SU-DHL-6 (cell line): ENCODE data around the gene TTI1.

ENCODE experiments used
- H2AFZ ChIP-seq: fragments of 200-600 bp; sonication (generic); 2 replicates; pipeline ENCODE4 v1.6.1; 2014; ENCODE audit warnings: low read depth, mild to moderate bottlenecking, moderate library complexity, mixed read lengths, antibody characterized with exemption, low read length; ENCODE audit not compliant: severe bottlenecking
- H3F3A ChIP-seq: fragments of 200-600 bp; shearing (Covaris generic); 2 replicates; pipeline ENCODE4 v1.6.0; 2016; ENCODE audit warnings: antibody characterized with exemption, mild to moderate bottlenecking; ENCODE audit not compliant: insufficient read depth
- H3K27ac ChIP-seq: fragments of 200-600 bp; sonication (generic); 2 replicates; pipeline ENCODE4 v1.5.1; 2016; ENCODE audit warnings: low read depth, mild to moderate bottlenecking, low read length, moderate library complexity, mixed read lengths
- H3K27me3 ChIP-seq: fragments of 200-600 bp; sonication (generic), shearing (Covaris generic); 2 replicates; pipeline ENCODE4 v1.6.0; 2014; ENCODE audit warnings: mild to moderate bottlenecking, low read length
- H3K36me3 ChIP-seq: fragments of 200-600 bp; sonication (generic); 2 replicates; pipeline ENCODE4 v1.6.1; 2014; ENCODE audit warnings: mild to moderate bottlenecking, low read length, mixed read lengths
- H3K4me2 ChIP-seq: fragments of 300-600, 200-600 bp; shearing (Covaris generic), sonication (generic); 2 replicates; pipeline ENCODE4 v1.6.0; 2014; ENCODE audit warnings: low read length, low read depth, mild to moderate bottlenecking; ENCODE audit not compliant: poor library complexity, severe bottlenecking
- H3K4me3 ChIP-seq: fragments of 200-600 bp; sonication (generic); 2 replicates; pipeline ENCODE4 v1.5.1; 2014; ENCODE audit warnings: antibody characterized with exemption, low read length, mild to moderate bottlenecking, mixed read lengths; ENCODE audit not compliant: insufficient read depth, poor library complexity, severe bottlenecking
- H3K79me2 ChIP-seq: fragments of 200-600 bp; sonication (generic); 2 replicates; pipeline ENCODE4 v1.6.1; 2014; ENCODE audit warnings: mild to moderate bottlenecking, low read length, moderate library complexity; ENCODE audit not compliant: insufficient read depth
- H3K9ac ChIP-seq: fragments of 200-600 bp; sonication (generic); 2 replicates; pipeline ENCODE4 v1.7.0; 2014; ENCODE audit warnings: mild to moderate bottlenecking, low read length
- H3K9me2 ChIP-seq: fragments of 200-600 bp; sonication (generic); replicated peaks from 2 replicates; pipeline ENCODE4 v1.6.1; 2014; ENCODE audit warnings: low read length; ENCODE audit not compliant: insufficient read depth
- H3K9me3 ChIP-seq: fragments of 200-600 bp; sonication (generic); 2 replicates; pipeline ENCODE4 v1.6.1; 2014; ENCODE audit warnings: low read length, mixed read lengths; ENCODE audit not compliant: insufficient read depth
- H4K20me1 ChIP-seq: fragments of 200-600 bp; sonication (generic); 2 replicates; pipeline ENCODE4 v1.6.1; 2014; ENCODE audit warnings: low read depth, mild to moderate bottlenecking, antibody characterized with exemption, low read length, moderate library complexity, mixed read lengths
- EZH2phosphoT487 ChIP-seq: fragments of 200-600 bp; sonication (generic), shearing (Covaris generic); conservative IDR thresholded peaks from 2 replicates; pipeline ENCODE4 v1.6.1; 2018; ENCODE audit warnings: mild to moderate bottlenecking, antibody characterized with exemption, low read length, moderate library complexity, mixed read lengths
- TF ChIP-seq, protein P1 (sequence below): fragments of 200-600 bp; sonication (generic); IDR thresholded peaks from one replicate; pipeline ENCODE4 v1.5.1; 2017; ENCODE audit warnings: antibody characterized with exemption, mild to moderate bottlenecking, low read length, moderate library complexity; ENCODE audit not compliant: insufficient read depth, poor library complexity, severe bottlenecking

The TTI1 gene

DNA sequence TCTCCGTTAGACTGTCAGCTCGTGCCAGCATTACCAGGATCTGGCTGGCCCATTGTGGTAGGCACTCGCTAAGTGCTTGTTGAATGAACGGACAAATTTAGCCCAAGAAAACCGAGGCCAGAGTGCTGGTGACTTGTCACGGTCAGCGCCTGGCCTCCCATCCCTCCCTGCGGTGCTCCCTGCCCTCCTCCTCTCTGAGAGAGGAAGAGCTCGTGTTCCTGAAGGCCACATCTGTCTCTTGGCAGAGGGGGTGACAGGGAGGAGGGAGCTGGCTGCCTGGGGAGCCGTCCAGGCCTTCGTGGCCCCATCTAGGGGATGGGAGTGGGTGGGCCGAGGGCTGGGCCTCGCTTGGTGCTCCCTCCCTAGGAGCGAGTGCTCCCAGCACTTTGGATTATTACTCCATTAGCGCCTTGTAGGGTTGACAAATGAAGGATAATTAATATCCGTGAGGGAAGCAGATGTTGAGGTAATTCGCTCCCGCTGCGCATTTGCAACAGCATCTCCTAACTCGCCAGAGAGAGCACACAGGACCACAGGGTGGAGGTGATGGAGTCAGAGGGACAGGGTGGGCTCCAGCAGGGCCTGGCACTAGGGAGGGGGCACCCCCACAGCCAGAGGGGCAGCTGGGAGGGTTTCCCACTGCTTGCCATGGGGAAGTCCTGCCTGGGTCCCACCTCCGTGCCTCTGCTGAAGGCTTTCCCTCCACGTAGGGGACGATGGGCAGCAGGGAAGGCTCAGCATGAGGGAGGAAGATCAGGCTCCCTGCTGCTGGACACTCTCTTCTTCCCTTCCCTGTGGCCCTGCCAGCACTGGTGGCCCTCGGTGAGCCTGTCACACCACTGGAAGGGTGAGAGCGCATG is 93.3 kb downstream of the TTI1 start:
- H2AFZ ChIP-seq, result no peak overlapping the region
- no peaks in the 10 kb centered on the region for H3K27me3 ChIP-seq
- H3K79me2 ChIP-seq, result no peaks in the 10 kb centered on the region
- no peaks in the 10 kb centered on the region for H3K9me2 ChIP-seq
- H3K36me3 ChIP-seq, result no peaks in the 10 kb centered on the region
- no peaks in the 10 kb centered on the region for H4K20me1 ChIP-seq
- H3K9ac ChIP-seq, result no peak overlapping the region
- no peak overlapping the region for H3K27ac ChIP-seq
- no peaks in the 10 kb centered on the region for H3F3A ChIP-seq
- TF ChIP-seq, protein P1, sequence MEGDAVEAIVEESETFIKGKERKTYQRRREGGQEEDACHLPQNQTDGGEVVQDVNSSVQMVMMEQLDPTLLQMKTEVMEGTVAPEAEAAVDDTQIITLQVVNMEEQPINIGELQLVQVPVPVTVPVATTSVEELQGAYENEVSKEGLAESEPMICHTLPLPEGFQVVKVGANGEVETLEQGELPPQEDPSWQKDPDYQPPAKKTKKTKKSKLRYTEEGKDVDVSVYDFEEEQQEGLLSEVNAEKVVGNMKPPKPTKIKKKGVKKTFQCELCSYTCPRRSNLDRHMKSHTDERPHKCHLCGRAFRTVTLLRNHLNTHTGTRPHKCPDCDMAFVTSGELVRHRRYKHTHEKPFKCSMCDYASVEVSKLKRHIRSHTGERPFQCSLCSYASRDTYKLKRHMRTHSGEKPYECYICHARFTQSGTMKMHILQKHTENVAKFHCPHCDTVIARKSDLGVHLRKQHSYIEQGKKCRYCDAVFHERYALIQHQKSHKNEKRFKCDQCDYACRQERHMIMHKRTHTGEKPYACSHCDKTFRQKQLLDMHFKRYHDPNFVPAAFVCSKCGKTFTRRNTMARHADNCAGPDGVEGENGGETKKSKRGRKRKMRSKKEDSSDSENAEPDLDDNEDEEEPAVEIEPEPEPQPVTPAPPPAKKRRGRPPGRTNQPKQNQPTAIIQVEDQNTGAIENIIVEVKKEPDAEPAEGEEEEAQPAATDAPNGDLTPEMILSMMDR, result no peak
- no peak for TF ChIP-seq EZH2phosphoT487
- H3K9me3 ChIP-seq, result no peaks in the 10 kb centered on the region
- no peak overlapping the region for H3K4me2 ChIP-seq
- no peak overlapping the region for H3K4me3 ChIP-seq

DNA sequence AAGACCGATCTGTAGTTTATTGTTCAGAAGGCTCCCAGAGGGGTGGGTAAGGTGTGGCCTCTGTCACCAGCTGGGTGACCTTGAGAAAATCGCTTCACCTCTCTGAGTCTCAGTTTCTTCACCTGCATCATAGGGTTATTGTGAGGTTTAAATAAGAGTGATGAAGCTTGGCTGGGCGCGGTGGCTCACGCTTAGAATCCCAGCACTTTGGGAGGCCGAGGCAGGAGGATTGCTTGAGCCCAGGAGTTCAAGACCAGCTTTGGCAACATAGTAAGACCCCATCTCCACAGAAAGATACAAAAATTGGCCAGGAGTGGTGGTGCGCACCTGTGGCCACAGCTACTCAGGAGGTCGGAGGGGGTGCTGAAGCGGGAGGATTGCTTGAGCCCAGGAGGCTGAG is 94.3 kb downstream of the TTI1 start:
- H3K9me3 ChIP-seq, result no peaks in the 10 kb centered on the region

DNA sequence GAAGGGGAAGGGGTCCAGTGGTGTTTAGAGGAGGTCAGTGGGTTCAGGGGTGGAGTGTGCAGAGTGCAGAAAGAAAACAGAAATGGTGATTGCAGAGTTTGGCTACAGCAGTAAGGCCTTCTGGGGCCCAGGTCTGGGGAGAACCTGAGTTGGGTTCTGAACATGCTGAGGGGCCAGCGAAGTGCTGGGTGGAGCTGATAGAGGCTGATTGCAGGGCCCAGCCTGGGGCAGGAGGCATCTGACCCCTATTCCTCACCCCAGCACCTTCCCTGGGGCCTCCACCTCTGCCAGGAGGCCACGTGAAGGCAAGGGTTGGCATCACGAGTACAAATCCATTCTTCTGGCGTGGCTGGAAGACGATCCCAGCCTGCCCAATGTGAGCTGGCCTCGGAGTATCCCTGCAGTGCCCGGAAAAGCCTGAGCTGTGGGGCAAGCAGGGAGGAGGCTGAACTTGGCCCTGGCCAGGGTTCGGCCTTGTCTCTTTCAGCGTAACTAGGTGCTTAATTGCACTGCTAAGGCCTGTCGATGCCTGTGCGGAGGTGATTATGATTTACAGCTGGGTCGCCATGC is 95.0 kb downstream of the TTI1 start:
- Histone ChIP-seq H3K9me2 (no peaks in the 10 kb centered on the region), H3K9me3 (no peaks in the 10 kb centered on the region), H3K4me2 (no peak overlapping the region), H3K4me3 (no peak overlapping the region), H2AFZ (no peak overlapping the region), H3F3A (no peaks in the 10 kb centered on the region), H4K20me1 (no peaks in the 10 kb centered on the region), H3K9ac (no peak overlapping the region), H3K36me3 (no peaks in the 10 kb centered on the region), H3K27me3 (no peaks in the 10 kb centered on the region), H3K79me2 (no peaks in the 10 kb centered on the region), H3K27ac (no peak overlapping the region)
- no peak for TF ChIP-seq EZH2phosphoT487
- TF ChIP-seq, protein P1, result no peak

More for the DNA sequence above, 94.3 kb downstream of the TTI1 start:
- Histone ChIP-seq H3K27me3 (no peaks in the 10 kb centered on the region), H3K4me2 (no peak overlapping the region), H3K27ac (no peak overlapping the region), H4K20me1 (no peaks in the 10 kb centered on the region), H3K9ac (no peak overlapping the region), H3K36me3 (no peaks in the 10 kb centered on the region), H3F3A (no peaks in the 10 kb centered on the region), H3K4me3 (no peak overlapping the region), H3K9me2 (no peaks in the 10 kb centered on the region), H3K79me2 (no peaks in the 10 kb centered on the region), H2AFZ (no peak overlapping the region)
- TF ChIP-seq, protein P1, result no peak
- no peak for TF ChIP-seq EZH2phosphoT487
